Mesenchymal stem cell (in vitro differentiated cells and primary cell): Measurements from ENCODE around the gene CLIP1.

ENCODE experiments used
- DNase-seq: peaks from one replicate; pipeline ENCODE4 v3.0.0-alpha.2; 2013
- H2AFZ ChIP-seq: one replicate; pipeline ENCODE4 v1.6.1; 2013; ENCODE audit warnings: low read depth, mild to moderate bottlenecking, control low read depth, inconsistent platforms, low read length, moderate library complexity
- H2AK5ac ChIP-seq: 2 replicates; pipeline ENCODE4 v1.6.1; 2013; ENCODE audit warnings: low read length, moderate library complexity, mild to moderate bottlenecking, inconsistent platforms; ENCODE audit not compliant: severe bottlenecking
- H2BK120ac ChIP-seq: one replicate; pipeline ENCODE4 v1.6.1; 2013; ENCODE audit warnings: low read depth, mild to moderate bottlenecking, inconsistent platforms, low read length, moderate library complexity
- H2BK12ac ChIP-seq, 2 experiments: one replicate each; pipeline ENCODE4 v1.6.1; 2013; ENCODE audit warnings: inconsistent platforms in 2 of 2, low read length in 2 of 2, mild to moderate bottlenecking in 2 of 2, moderate library complexity in 2 of 2, control low read depth in 1 of 2
- H2BK15ac ChIP-seq: one replicate; pipeline ENCODE4 v1.6.1; 2013; ENCODE audit warnings: mild to moderate bottlenecking, low read depth, inconsistent platforms; ENCODE audit not compliant: poor library complexity, severe bottlenecking
- H2BK5ac ChIP-seq: 2 replicates; pipeline ENCODE4 v1.6.1; 2013; ENCODE audit warnings: low read depth, mild to moderate bottlenecking, low read length, control low read depth, inconsistent platforms; ENCODE audit not compliant: poor library complexity, severe bottlenecking
- H3K14ac ChIP-seq, 2 experiments: one replicate each; pipeline ENCODE4 v1.6.1; 2013; ENCODE audit warnings: inconsistent platforms in 2 of 2, low read length in 2 of 2, control low read depth in 1 of 2, mild to moderate bottlenecking in 1 of 2, moderate library complexity in 1 of 2
- H3K18ac ChIP-seq, 2 experiments: one replicate each; pipeline ENCODE4 v1.6.1; 2013; ENCODE audit warnings: inconsistent platforms in 2 of 2, low read length in 2 of 2, control low read depth in 1 of 2, low read depth in 1 of 2, mild to moderate bottlenecking in 1 of 2
- H3K23ac ChIP-seq, 2 experiments: one replicate each; pipeline ENCODE4 v1.6.1; 2013; ENCODE audit warnings: inconsistent platforms in 2 of 2, low read length in 2 of 2, mild to moderate bottlenecking in 2 of 2, moderate library complexity in 2 of 2, control low read depth in 1 of 2
- H3K27ac ChIP-seq: 2 replicates; pipeline ENCODE4 v1.5.1; 2013; ENCODE audit warnings: mild to moderate bottlenecking, moderate library complexity, low read length, control low read depth, inconsistent platforms; ENCODE audit not compliant: poor library complexity, severe bottlenecking
- H3K27me3 ChIP-seq, 2 experiments: 2 replicates each; pipeline versions ENCODE4 v1.6.1 to v1.7.0; 2013; ENCODE audit warnings: low read length in 2 of 2, mild to moderate bottlenecking in 2 of 2, moderate library complexity in 2 of 2, control low read depth in 1 of 2, inconsistent platforms in 1 of 2; ENCODE audit not compliant: control insufficient read depth in 1 of 2, insufficient read depth in 1 of 2
- H3K36me3 ChIP-seq, 2 experiments: 2 replicates each; pipeline versions ENCODE4 v1.6.1 to v1.7.0; 2013; ENCODE audit warnings: low read length in 2 of 2, control low read depth in 1 of 2, inconsistent platforms in 1 of 2, low read depth in 1 of 2, mild to moderate bottlenecking in 1 of 2; ENCODE audit not compliant: insufficient read depth in 2 of 2, control insufficient read depth in 1 of 2
- H3K4ac ChIP-seq, 2 experiments: one replicate each; pipeline ENCODE4 v1.6.1; 2013; ENCODE audit warnings: inconsistent platforms in 2 of 2, low read length in 2 of 2, mild to moderate bottlenecking in 2 of 2, moderate library complexity in 2 of 2, control low read depth in 1 of 2, low read depth in 1 of 2
- H3K4me1 ChIP-seq: 2 replicates; pipeline ENCODE4 v1.6.1; 2013; ENCODE audit warnings: low read depth, low read length, control low read depth; ENCODE audit not compliant: control insufficient read depth, insufficient read depth
- H3K4me2 ChIP-seq: 2 replicates; pipeline ENCODE4 v1.6.1; 2013; ENCODE audit warnings: low read length, mild to moderate bottlenecking, inconsistent platforms; ENCODE audit not compliant: poor library complexity, severe bottlenecking
- H3K4me3 ChIP-seq, 2 experiments: 2 replicates each; pipeline versions ENCODE4 v1.5.1 to v1.7.0; 2013; ENCODE audit warnings: low read length in 2 of 2, mild to moderate bottlenecking in 2 of 2, control low read depth in 1 of 2, low read depth in 1 of 2; ENCODE audit not compliant: insufficient read depth in 1 of 2
- H3K79me1 ChIP-seq: replicated peaks from 2 replicates; pipeline ENCODE4 v1.6.1; 2013; ENCODE audit warnings: mild to moderate bottlenecking, control low read depth, low read length, inconsistent platforms; ENCODE audit not compliant: poor library complexity, severe bottlenecking
- H3K9ac ChIP-seq: 2 replicates; pipeline ENCODE4 v1.7.0; 2013; ENCODE audit warnings: mild to moderate bottlenecking, low read length, moderate library complexity
- H3K9me3 ChIP-seq: 2 replicates; pipeline ENCODE4 v1.7.0; 2013; ENCODE audit warnings: mild to moderate bottlenecking, low read length; ENCODE audit not compliant: control insufficient read depth
- H4K8ac ChIP-seq: one replicate; pipeline ENCODE4 v1.6.1; 2013; ENCODE audit warnings: inconsistent platforms, mild to moderate bottlenecking, low read length, moderate library complexity
- H4K91ac ChIP-seq: one replicate; pipeline ENCODE4 v1.6.1; 2013; ENCODE audit warnings: mild to moderate bottlenecking, low read length, inconsistent platforms
- WGBS: methylation state at CpG from one replicate; pipeline ENCODE4 v1.1.7; 2013; ENCODE audit warnings: mixed read lengths; 5-methylcytosine and 5-hydroxymethylcytosine counted together

Gene CLIP1

DNA sequence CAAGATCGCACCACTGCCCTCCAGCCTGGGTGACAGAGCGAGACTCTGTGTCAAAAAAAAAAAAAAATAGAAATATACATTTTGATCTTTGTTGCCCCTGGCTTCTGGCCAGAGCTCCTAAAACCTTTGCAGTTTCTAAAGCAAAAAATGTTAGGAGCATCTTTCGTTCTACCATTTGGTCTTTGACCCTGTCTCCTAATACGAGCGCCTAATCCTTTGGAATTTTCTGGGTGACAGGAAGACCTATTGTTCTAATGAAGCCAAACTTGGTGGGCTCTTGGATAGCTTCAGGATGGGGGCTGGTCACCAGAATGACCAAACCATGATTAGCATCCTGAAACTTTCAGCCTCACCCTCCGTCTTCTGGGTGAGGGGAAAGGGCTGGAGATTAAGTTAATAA is 32.3 kb upstream of the CLIP1 start:
- Histone ChIP-seq H4K8ac (no peak overlapping the region), H3K79me1 (no peaks in the 10 kb centered on the region), H3K4me2 (no peak overlapping the region), H3K36me3 (no peaks in the 10 kb centered on the region), H3K27me3 (no peaks in the 10 kb centered on the region), H2BK12ac (no peak overlapping the region), H3K23ac (no peak overlapping the region), H2BK5ac (no peak overlapping the region), H3K9me3 (no peaks in the 10 kb centered on the region), H3K14ac (no peak overlapping the region), H2AK5ac (no peak overlapping the region), H2BK15ac (no peak overlapping the region), H4K91ac (no peak overlapping the region), H3K4me1 (peaks cover 9% of the 10 kb centered on the region), H2AFZ (no peak overlapping the region), H3K9ac (no peak overlapping the region), H3K4me3 (no peak overlapping the region), H3K27ac (no peak overlapping the region), H3K4ac (no peak overlapping the region), H2BK120ac (no peak overlapping the region), H3K18ac (no peak overlapping the region)
- WGBS, result 64% methylated on average over 4 of the region's 6 CpGs
- no peak for DNase-seq

DNA sequence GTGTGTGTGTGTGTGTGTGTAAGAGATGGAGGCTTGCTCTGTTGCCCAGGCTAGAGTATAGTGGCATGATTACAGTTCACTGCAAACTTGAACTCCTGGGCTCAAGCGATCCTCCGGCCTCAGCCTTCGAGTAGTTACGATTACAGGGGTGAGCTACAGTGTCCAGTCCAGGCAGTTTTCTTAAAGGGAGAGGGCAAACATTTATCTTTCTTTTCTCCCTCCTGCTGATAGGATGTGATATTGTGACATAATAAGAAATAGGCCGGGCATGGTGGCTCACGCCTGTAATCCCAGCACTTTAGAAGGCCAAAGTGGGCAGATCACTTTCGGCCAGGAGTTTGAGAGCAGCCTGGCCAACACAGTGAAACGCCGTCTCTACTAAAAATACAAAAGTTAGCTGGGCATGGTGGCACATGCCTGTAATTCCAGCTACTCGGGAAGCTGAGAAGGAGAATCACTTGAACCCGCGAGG is 31.8 kb upstream of the CLIP1 start:
- Histone ChIP-seq H3K27me3 (no peaks in the 10 kb centered on the region), H3K9me3 (no peaks in the 10 kb centered on the region), H3K27ac (no peak overlapping the region), H3K79me1 (no peaks in the 10 kb centered on the region), H3K23ac (no peak overlapping the region), H3K14ac (peak overlapping the region in 1 of 2 experiments; percentile 50), H2AK5ac (no peak overlapping the region), H2BK120ac (no peak overlapping the region), H3K4me3 (no peak overlapping the region), H2AFZ (peak overlapping the region; percentile 29), H2BK5ac (no peak overlapping the region), H3K18ac (peak overlapping the region in 1 of 2 experiments; percentile 52), H4K91ac (peak overlapping the region; percentile 82), H4K8ac (peak overlapping the region; percentile 96), H3K36me3 (no peaks in the 10 kb centered on the region), H3K4me2 (no peak overlapping the region), H3K4ac (peak overlapping the region in 1 of 2 experiments; percentile 85), H3K4me1 (peaks cover 6% of the 10 kb centered on the region), H2BK15ac (no peak overlapping the region), H2BK12ac (peak overlapping the region in 1 of 2 experiments; percentile 33), H3K9ac (no peak overlapping the region)
- DNase-seq, result no peak
- 96% methylated on average over 12 of the region's 12 CpGs for WGBS

DNA sequence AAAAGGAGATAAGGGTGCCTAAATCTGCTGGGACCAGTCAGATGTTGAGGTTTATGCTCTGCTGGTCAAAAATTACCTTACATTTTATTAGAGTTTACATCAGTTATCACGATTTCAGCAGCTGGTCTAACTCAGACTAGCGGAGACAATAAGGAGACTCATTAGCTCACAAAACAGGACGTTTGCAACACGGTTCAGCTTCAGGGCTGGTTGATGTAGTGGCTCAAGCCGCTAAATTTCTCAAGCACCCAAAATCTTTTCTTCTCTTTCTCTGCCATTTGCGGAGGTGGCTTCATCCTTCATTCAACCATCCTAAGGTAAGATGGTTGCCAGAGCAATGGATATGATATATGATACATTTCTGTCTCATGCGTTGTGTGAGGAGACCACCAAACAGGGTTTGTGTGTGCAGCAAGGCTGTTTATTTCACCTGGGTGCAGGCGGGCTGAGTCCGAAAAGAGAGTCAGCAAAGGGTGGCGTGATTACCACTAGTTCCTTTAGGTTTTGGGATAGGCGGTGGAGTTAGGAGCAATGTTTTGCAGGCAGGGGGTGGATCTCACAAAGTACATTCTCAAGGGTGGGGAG is 30.3 kb upstream of the CLIP1 start:
- no peak overlapping the region for H2AK5ac ChIP-seq
- no peak overlapping the region for H4K8ac ChIP-seq
- peak overlapping the region in 1 of 2 experiments; percentile 39 for H2BK12ac ChIP-seq
- H2AFZ ChIP-seq, result no peak overlapping the region
- WGBS, result 90% methylated on average over 10 of the region's 11 CpGs
- H3K4ac ChIP-seq, result no peak overlapping the region
- H3K4me1 ChIP-seq, result no peaks in the 10 kb centered on the region
- no peaks in the 10 kb centered on the region for H3K36me3 ChIP-seq
- H3K4me2 ChIP-seq, result no peak overlapping the region
- no peaks in the 10 kb centered on the region for H3K27me3 ChIP-seq
- no peak for DNase-seq
- H2BK15ac ChIP-seq, result no peak overlapping the region
- no peaks in the 10 kb centered on the region for H3K9me3 ChIP-seq
- no peak overlapping the region for H3K4me3 ChIP-seq
- H3K9ac ChIP-seq, result no peak overlapping the region
- H2BK120ac ChIP-seq, result no peak overlapping the region
- H3K27ac ChIP-seq, result no peak overlapping the region
- H4K91ac ChIP-seq, result no peak overlapping the region
- H2BK5ac ChIP-seq, result no peak overlapping the region
- H3K23ac ChIP-seq, result no peak overlapping the region
- no peaks in the 10 kb centered on the region for H3K79me1 ChIP-seq
- no peak overlapping the region for H3K14ac ChIP-seq
- H3K18ac ChIP-seq, result peak overlapping the region in 1 of 2 experiments; percentile 34

DNA sequence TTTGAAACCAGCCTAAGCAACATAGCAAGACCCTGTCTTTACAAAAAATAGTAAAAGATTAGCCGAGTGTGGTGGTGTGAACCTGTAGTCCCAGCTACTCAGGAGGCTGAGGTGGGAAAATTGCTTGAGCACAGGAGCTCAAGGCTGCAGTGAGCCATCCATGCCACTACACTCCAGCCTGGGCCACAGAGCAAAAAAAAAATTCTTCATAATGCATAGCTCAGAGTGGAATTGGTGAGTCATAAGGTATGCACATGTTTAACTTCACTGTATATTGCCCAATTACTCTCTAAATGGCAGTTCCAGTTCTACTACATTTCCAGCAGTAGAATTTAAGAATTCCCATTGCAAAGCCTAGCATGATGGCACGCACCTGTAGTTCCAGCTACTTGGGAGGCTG is 26.8 kb upstream of the CLIP1 start:
- Histone ChIP-seq H3K14ac (no peak overlapping the region), H2AK5ac (no peak overlapping the region), H3K4me3 (no peak overlapping the region), H2BK15ac (no peak overlapping the region), H3K9me3 (no peaks in the 10 kb centered on the region), H3K9ac (no peak overlapping the region), H4K91ac (no peak overlapping the region), H2BK120ac (no peak overlapping the region), H4K8ac (no peak overlapping the region), H3K4ac (no peak overlapping the region), H2BK12ac (no peak overlapping the region), H3K23ac (no peak overlapping the region), H3K79me1 (no peaks in the 10 kb centered on the region), H3K27ac (no peak overlapping the region), H2AFZ (no peak overlapping the region), H2BK5ac (no peak overlapping the region), H3K4me1 (no peaks in the 10 kb centered on the region), H3K27me3 (no peaks in the 10 kb centered on the region), H3K4me2 (no peak overlapping the region), H3K18ac (no peak overlapping the region), H3K36me3 (no peaks in the 10 kb centered on the region)
- DNase-seq, result peak; percentile 92
- WGBS, result 82% methylated on average over 2 of the region's 2 CpGs
